ENCODE results near the gene FAM174B.
"Not testable (repeated sequence)": the region's sequence is repeated elsewhere in the genome, so short reads cannot be mapped to it uniquely, and the experiment has no call there.

Gene FAM174B

DNA sequence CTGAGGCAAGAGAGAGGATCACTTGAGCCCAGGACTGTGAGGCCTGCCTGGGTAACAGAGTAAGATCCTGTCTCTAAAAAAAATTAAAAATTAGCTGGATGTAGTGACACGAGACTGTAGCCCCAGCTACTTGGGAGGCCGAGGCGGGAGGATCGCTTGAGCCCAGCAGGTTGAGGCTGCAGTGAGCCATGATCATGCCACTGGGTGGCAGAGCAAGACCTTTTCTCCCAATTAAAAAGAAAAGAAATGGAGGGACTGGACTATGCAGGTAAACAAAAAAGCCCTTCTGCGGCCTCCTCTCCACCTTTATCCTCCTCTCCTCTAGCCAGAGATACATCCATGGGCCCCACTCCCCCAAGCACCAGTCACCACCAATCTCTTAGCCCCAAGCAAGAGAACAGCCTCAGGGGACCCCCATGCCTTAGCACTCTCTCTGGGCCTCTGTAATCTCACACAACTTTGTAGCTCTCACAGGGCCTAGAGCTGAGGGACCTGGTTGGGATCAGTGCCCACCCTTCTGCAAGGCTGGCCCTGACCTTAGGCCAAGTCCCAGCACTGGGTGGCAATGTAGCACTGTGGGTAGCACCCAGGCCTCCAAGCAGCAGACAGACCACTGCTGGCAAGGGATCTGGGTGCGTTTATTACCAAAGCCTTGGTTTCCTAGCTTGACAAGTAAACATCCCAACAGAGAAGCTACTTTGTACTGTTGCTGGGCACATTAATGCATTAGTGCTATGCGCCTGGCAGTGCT, 43.4 kb downstream of the FAM174B start:
- DNase-seq, result no peak
- H3K4me3 ChIP-seq (ENCODE audit: low read depth, low read length), result no peak overlapping the region
- TF ChIP-seq, protein P1, sequence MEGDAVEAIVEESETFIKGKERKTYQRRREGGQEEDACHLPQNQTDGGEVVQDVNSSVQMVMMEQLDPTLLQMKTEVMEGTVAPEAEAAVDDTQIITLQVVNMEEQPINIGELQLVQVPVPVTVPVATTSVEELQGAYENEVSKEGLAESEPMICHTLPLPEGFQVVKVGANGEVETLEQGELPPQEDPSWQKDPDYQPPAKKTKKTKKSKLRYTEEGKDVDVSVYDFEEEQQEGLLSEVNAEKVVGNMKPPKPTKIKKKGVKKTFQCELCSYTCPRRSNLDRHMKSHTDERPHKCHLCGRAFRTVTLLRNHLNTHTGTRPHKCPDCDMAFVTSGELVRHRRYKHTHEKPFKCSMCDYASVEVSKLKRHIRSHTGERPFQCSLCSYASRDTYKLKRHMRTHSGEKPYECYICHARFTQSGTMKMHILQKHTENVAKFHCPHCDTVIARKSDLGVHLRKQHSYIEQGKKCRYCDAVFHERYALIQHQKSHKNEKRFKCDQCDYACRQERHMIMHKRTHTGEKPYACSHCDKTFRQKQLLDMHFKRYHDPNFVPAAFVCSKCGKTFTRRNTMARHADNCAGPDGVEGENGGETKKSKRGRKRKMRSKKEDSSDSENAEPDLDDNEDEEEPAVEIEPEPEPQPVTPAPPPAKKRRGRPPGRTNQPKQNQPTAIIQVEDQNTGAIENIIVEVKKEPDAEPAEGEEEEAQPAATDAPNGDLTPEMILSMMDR (IDR thresholded peaks at IDR 0.05; ENCODE audit: low read depth, low read length), result 0 out of 2 replicates have a peak, but pooled peaks have one; percentile 29
- no peaks in the 10 kb centered on the region for H3K9me3 ChIP-seq (ENCODE audit: severe bottlenecking)
- H3K27ac ChIP-seq, result no peak overlapping the region
- peaks cover 11% of the 10 kb centered on the region for H3K36me3 ChIP-seq
- no peaks in the 10 kb centered on the region for H3K27me3 ChIP-seq (ENCODE audit: insufficient read depth, low read depth, severe bottlenecking)

DNA sequence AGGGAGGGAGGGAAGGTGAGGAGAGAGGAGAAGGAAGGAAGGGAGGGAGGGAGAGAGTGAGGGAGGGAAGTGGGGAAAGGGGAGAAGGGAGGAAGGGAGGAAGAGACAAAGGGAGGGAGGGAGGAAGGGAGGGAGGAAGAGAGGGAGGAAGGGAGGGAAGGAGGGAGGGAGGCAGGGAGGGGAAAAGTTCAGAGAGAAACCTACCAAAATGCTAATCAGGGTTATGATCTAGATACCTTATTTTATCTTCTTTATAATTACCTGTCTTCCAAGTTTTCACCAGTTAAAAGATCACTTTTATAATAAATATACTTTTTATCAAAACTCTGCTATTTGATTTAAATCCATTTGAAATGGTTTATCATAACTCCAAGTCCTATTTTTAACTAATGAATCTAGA, 44.4 kb downstream of the FAM174B start:
- H3K27me3 ChIP-seq (ENCODE audit: insufficient read depth, low read depth, severe bottlenecking), result no peaks in the 10 kb centered on the region
- no peaks in the 10 kb centered on the region for H3K9me3 ChIP-seq (ENCODE audit: severe bottlenecking)
- H3K36me3 ChIP-seq, result peaks cover 1% of the 10 kb centered on the region
- TF ChIP-seq, protein P1 (IDR thresholded peaks at IDR 0.05; ENCODE audit: low read depth, low read length), result no peak
- H3K27ac ChIP-seq, result no peak overlapping the region
- no peak for DNase-seq
- H3K4me3 ChIP-seq (ENCODE audit: low read depth, low read length), result no peak overlapping the region

DNA sequence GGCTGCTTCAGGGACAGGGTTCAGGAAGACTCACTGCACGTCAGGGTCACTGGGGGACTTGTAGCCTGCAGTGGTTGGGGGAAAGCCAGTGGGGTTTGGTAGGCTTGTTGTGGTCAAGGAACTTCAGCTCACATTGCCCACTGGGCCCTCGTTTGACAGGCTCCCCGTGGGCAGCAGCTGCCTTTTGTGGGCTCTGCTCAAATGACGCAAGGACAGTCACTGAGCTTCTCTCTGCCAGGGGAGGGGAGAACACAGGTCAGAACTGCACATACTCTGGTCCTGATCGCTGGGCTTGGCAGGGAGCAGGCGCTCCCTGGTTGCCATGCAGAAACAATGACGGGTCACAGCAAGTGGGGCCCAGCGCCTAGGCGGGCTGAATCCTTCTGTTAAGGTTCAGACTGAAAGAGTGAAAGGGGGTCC, 45.5 kb downstream of the FAM174B start:
- no peaks in the 10 kb centered on the region; the same call in 1 of the 2 replicates for H3K36me3 ChIP-seq
- H3K27ac ChIP-seq, result no peak overlapping the region
- no peak for DNase-seq
- TF ChIP-seq, protein P1 (IDR thresholded peaks at IDR 0.05; ENCODE audit: low read depth, low read length), result no peak
- no peaks in the 10 kb centered on the region for H3K27me3 ChIP-seq (ENCODE audit: insufficient read depth, low read depth, severe bottlenecking)
- no peaks in the 10 kb centered on the region for H3K9me3 ChIP-seq (ENCODE audit: severe bottlenecking)
- no peak overlapping the region for H3K4me3 ChIP-seq (ENCODE audit: low read depth, low read length)

DNA sequence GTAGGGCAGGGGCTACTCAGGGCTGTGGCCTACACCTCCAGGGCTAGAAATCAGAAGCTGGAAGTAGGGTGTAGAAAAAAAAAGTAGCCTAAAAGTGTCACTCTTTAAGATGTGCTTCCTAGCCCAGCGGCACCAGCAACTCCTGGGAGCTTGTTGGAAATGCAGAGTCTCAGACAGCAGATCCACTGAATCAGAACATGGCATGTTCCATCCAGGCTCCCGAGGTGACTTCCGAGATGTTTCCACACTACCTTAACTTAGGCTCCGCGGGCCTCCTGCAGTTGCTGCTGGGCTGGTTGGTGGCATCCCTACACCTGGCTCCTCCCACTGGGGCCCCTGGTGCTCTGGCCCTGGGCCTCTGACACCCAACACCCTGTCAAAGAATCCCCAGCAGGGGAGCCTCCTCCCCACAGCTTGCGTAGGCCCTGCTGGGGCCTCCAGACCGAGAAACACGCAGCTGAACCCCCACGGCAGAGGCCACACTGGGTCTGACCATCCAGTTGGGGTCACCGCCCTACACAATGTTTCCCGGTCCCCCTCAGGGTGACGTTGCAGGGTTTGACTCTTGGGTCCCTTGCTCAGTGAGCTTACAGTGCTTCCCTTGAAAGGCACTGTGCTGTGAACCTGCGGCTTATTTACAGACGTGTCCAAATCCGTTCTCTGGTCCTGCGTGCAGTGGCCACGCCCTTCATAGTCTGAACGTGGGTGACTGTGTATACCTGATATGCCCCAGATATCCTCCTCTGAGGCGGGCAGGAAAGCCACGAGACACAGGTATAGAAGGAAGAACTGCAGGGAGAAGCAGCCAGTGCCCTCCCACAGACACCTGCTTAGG, 46.5 kb downstream of the FAM174B start:
- H3K4me3 ChIP-seq (ENCODE audit: low read depth, low read length), result no peak overlapping the region
- TF ChIP-seq, protein P1 (IDR thresholded peaks at IDR 0.05; ENCODE audit: low read depth, low read length), result no peak
- no peaks in the 10 kb centered on the region for H3K27me3 ChIP-seq (ENCODE audit: insufficient read depth, low read depth, severe bottlenecking)
- H3K27ac ChIP-seq, result no peak overlapping the region
- H3K36me3 ChIP-seq, result no peaks in the 10 kb centered on the region
- no peaks in the 10 kb centered on the region for H3K9me3 ChIP-seq (ENCODE audit: severe bottlenecking)
- no peak for DNase-seq

DNA sequence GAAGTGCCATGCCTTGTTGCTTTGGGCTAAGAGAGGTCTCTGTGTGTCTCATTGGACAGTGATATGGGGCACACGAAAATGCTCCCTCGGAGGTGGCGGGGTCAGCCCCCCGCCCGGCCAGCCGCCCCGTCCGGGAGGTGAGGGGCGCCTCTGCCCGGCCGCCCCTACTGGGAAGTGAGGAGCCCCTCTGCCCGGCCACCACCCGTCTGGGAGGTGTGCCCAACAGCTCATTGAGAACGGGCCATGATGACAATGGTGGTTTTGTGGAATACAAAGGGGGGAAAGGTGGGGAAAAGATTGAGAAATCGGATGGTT, 48.8 kb downstream of the FAM174B start:
- H3K36me3 ChIP-seq; H3K27me3 ChIP-seq (ENCODE audit: insufficient read depth, low read depth, severe bottlenecking); DNase-seq; H3K27ac ChIP-seq; H3K4me3 ChIP-seq (ENCODE audit: low read depth, low read length); H3K9me3 ChIP-seq (ENCODE audit: severe bottlenecking): not testable (repeated sequence)

DNA sequence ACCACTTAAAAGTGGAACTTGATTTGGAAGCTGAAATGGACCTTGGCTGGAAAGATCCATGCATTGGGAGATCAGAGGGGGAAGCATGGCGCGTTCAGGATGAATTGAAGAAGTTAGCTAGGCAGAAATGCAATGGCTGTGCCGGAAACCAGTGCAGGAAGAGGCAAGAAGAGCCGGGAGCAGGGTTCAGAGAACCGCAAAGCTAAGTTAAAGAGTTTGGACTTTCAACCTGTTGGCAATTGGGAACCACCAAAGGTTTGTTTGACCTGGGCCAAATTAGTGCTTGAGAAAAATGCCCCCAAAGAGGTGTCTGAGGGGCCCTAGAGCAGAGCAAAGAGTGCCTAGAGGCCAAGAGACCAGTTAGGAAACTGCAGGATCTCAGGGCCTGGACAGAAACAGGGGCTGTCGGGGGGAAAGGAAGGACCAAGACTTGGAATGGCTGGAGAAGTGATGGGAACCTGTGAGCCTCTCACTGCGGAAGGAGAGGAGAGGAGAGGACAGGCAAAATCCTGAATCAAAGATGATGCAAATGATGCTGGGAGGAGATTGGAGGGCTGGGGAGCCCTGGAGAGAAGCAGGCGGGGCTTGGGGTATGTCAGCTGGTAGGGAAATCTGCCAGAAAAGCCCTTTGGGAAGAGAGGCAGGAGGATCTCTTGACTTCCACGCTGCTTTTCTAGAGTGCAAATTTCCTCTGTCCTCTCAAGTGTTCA, 49.3 kb downstream of the FAM174B start:
- DNase-seq, result no peak
- Histone ChIP-seq H3K36me3 (no peaks in the 10 kb centered on the region), H3K4me3 (ENCODE audit: low read depth, low read length) (no peak overlapping the region), H3K9me3 (ENCODE audit: severe bottlenecking) (no peaks in the 10 kb centered on the region), H3K27ac (no peak overlapping the region), H3K27me3 (ENCODE audit: insufficient read depth, low read depth, severe bottlenecking) (no peaks in the 10 kb centered on the region)
- TF ChIP-seq, protein P1 (IDR thresholded peaks at IDR 0.05; ENCODE audit: low read depth, low read length), result no peak

All from WERI-Rb-1 (cell line).